Neural progenitor cell (in vitro differentiated cells): ENCODE measurements around the gene RWDD3. TPM values are rescaled to one million over a fixed set of nuclear protein-coding genes. Genes with fewer than 3 reads are reported as not detected.

Source experiments
- DNase-seq: peaks from one replicate; pipeline ENCODE4 v3.0.0-alpha.2; 2016; ENCODE audit warnings: low spot score
- H2AFZ ChIP-seq: fragments of 200-600 bp; sonication (generic); replicated peaks from 2 replicates; pipeline ENCODE4 v1.6.1; 2016; ENCODE audit warnings: antibody characterized with exemption
- H3F3A ChIP-seq: fragments of 200-600 bp; sonication (generic); 2 replicates; pipeline ENCODE4 v1.6.1; 2016; ENCODE audit warnings: antibody characterized with exemption, low read depth
- H3K27ac ChIP-seq: fragments of 200-600 bp; sonication (generic); 2 replicates; pipeline ENCODE4 v1.5.1; 2016; ENCODE audit warnings: mild to moderate bottlenecking
- H3K27me3 ChIP-seq: fragments of 200-600 bp; sonication (generic); 2 replicates; pipeline ENCODE4 v1.6.1; 2016; ENCODE audit warnings: mild to moderate bottlenecking, moderate library complexity
- H3K36me3 ChIP-seq: fragments of 200-600 bp; sonication (generic); 2 replicates; pipeline ENCODE4 v1.5.1; 2016
- H3K4me1 ChIP-seq: fragments of 200-600 bp; sonication (generic); 2 replicates; pipeline ENCODE4 v1.6.1; 2016; ENCODE audit warnings: mixed run types
- H3K4me2 ChIP-seq: fragments of 200-600 bp; sonication (generic); 2 replicates; pipeline ENCODE4 v1.6.1; 2016
- H3K4me3 ChIP-seq: fragments of 200-600 bp; sonication (generic); 2 replicates; pipeline ENCODE4 v1.5.1; 2016
- H3K79me2 ChIP-seq: fragments of 200-600 bp; sonication (generic); 2 replicates; pipeline ENCODE4 v1.6.1; 2016; ENCODE audit warnings: low read depth
- H3K9ac ChIP-seq: fragments of 200-600 bp; sonication (generic); 2 replicates; pipeline ENCODE4 v1.6.1; 2016
- H3K9me3 ChIP-seq: fragments of 200-600 bp; sonication (generic); 2 replicates; pipeline ENCODE4 v1.5.1; 2016; ENCODE audit warnings: low read depth
- H4K20me1 ChIP-seq: fragments of 200-600 bp; sonication (generic); 2 replicates; pipeline ENCODE4 v1.6.1; 2016; ENCODE audit warnings: low read depth
- H3K27ac Mint-ChIP-seq: 3 replicates; pipeline ENCODE4 v1.8.0; 2021; ENCODE audit warnings: mixed read lengths
- H3K27me3 Mint-ChIP-seq: 2 replicates; pipeline ENCODE4 v1.8.0; 2022; ENCODE audit warnings: low read depth, mild to moderate bottlenecking, inconsistent platforms, moderate library complexity, mixed read lengths; ENCODE audit not compliant: insufficient read depth
- H3K36me3 Mint-ChIP-seq: 3 replicates; pipeline ENCODE4 v1.8.0; 2021; ENCODE audit warnings: mixed read lengths
- H3K4me1 Mint-ChIP-seq: 3 replicates; pipeline ENCODE4 v1.8.0; 2021; ENCODE audit warnings: mixed read lengths
- H3K4me3 Mint-ChIP-seq: 3 replicates; pipeline ENCODE4 v1.8.0; 2021; ENCODE audit warnings: mild to moderate bottlenecking, moderate library complexity, mixed read lengths
- H3K9me3 Mint-ChIP-seq: 3 replicates; pipeline ENCODE4 v1.8.0; 2020; ENCODE audit warnings: mixed read lengths
- EZH2 ChIP-seq: fragments of 200-600 bp; sonication (generic); IDR thresholded peaks from 2 replicates; pipeline ENCODE4 v1.6.1; 2017; ENCODE audit warnings: antibody characterized with exemption, mild to moderate bottlenecking, moderate library complexity
- EZH2phosphoT487 ChIP-seq: fragments of 200-600 bp; sonication (generic); IDR thresholded peaks from 2 replicates; pipeline ENCODE4 v1.6.1; 2017; ENCODE audit warnings: antibody characterized with exemption
- total RNA-seq: library from RNA; depleted of rRNA; stranded (reverse); fragments of >200 nt; gene quantifications from 2 replicates; pipeline ENCODE4 v1.2.3, GENCODE V29; 2015; ENCODE audit warnings: low replicate concordance
- TF ChIP-seq, protein P1 (sequence below): fragments of 200-600 bp; sonication (generic); IDR thresholded peaks from 2 replicates; pipeline ENCODE4 v1.5.1; 2017; ENCODE audit warnings: antibody characterized with exemption, mild to moderate bottlenecking

Gene RWDD3
- total RNA-seq, 1 donor from 2014 or later = 32.2 TPM

DNA sequence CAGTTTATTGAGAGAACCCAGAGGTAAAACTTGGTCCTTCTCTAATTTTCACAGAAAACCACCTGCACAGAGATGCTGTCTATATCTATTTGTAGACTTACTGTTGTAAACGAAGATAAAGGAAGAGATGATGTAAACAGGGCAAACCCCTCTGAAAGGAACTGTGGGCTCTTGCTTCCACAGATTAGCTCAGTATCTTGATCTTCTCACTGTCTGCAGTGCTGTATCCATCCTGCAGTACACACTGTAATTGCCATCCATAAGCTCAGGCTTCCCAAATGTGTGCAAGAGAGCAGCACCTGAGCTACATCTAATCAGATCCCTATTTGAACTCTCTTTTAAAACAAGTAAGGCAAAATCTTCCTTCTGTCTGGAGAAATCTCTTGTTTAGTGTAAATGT, 16.6 kb upstream of the RWDD3 start:
- DNase-seq = no peak
- H3K4me1 ChIP-seq = no peaks in the 10 kb centered on the region

DNA sequence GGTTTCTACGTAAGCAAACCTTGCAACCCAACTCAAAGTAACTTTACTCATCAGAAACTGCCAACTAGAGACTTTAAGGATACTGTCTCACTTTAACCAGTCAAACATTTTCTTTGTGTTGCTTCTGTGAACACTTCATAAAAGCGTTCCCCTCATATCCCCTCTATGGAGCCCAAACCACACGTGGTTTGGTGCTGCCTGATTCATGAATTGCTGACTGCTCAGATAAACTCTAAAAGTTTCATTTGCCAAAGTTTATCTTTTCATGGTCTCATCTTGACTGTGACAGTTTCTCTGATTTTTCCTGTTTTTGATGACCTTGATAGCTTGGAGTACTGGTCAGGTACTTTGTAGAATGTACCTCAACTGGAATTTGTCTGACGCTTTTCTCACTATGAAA, 14.6 kb upstream of the RWDD3 start:
- Histone ChIP-seq H3K27ac (no peak overlapping the region), H3K9ac (no peak overlapping the region), H3K79me2 (no peaks in the 10 kb centered on the region), H3K4me2 (no peak overlapping the region), H4K20me1 (no peaks in the 10 kb centered on the region), H3F3A (no peaks in the 10 kb centered on the region), H2AFZ (no peak overlapping the region), H3K27me3 (no peaks in the 10 kb centered on the region), H3K4me3 (no peak overlapping the region), H3K9me3 (no peaks in the 10 kb centered on the region), H3K4me1 (peaks cover 9% of the 10 kb centered on the region), H3K36me3 (no peaks in the 10 kb centered on the region)
- no peaks in the 10 kb centered on the region for H3K9me3 Mint-ChIP-seq
- H3K27ac Mint-ChIP-seq = no peak overlapping the region
- H3K4me3 Mint-ChIP-seq = no peak overlapping the region
- H3K27me3 Mint-ChIP-seq = no peaks in the 10 kb centered on the region
- TF ChIP-seq EZH2 = no peak
- TF ChIP-seq, protein P1, sequence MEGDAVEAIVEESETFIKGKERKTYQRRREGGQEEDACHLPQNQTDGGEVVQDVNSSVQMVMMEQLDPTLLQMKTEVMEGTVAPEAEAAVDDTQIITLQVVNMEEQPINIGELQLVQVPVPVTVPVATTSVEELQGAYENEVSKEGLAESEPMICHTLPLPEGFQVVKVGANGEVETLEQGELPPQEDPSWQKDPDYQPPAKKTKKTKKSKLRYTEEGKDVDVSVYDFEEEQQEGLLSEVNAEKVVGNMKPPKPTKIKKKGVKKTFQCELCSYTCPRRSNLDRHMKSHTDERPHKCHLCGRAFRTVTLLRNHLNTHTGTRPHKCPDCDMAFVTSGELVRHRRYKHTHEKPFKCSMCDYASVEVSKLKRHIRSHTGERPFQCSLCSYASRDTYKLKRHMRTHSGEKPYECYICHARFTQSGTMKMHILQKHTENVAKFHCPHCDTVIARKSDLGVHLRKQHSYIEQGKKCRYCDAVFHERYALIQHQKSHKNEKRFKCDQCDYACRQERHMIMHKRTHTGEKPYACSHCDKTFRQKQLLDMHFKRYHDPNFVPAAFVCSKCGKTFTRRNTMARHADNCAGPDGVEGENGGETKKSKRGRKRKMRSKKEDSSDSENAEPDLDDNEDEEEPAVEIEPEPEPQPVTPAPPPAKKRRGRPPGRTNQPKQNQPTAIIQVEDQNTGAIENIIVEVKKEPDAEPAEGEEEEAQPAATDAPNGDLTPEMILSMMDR = no peak
- TF ChIP-seq EZH2phosphoT487 = no peak
- no peaks in the 10 kb centered on the region for H3K36me3 Mint-ChIP-seq
- no peak for DNase-seq
- peaks cover 3% of the 10 kb centered on the region for H3K4me1 Mint-ChIP-seq

More for the DNA sequence above, 16.6 kb upstream of the RWDD3 start:
- Mint-ChIP-seq H3K27me3 (no peaks in the 10 kb centered on the region), H3K4me1 (no peaks in the 10 kb centered on the region), H3K9me3 (peaks cover 4% of the 10 kb centered on the region), H3K27ac (no peak overlapping the region), H3K36me3 (no peaks in the 10 kb centered on the region), H3K4me3 (no peak overlapping the region)
- no peak overlapping the region for H3K9ac ChIP-seq
- no peaks in the 10 kb centered on the region for H3K9me3 ChIP-seq
- H3F3A ChIP-seq = no peaks in the 10 kb centered on the region
- no peak overlapping the region for H3K4me2 ChIP-seq
- H3K27me3 ChIP-seq = no peaks in the 10 kb centered on the region
- H2AFZ ChIP-seq = no peak overlapping the region
- H3K4me3 ChIP-seq = no peak overlapping the region
- no peaks in the 10 kb centered on the region for H3K36me3 ChIP-seq
- TF ChIP-seq EZH2 = no peak
- TF ChIP-seq, protein P1 = no peak
- TF ChIP-seq EZH2phosphoT487 = no peak
- H4K20me1 ChIP-seq = no peaks in the 10 kb centered on the region
- H3K27ac ChIP-seq = no peak overlapping the region
- H3K79me2 ChIP-seq = no peaks in the 10 kb centered on the region

DNA sequence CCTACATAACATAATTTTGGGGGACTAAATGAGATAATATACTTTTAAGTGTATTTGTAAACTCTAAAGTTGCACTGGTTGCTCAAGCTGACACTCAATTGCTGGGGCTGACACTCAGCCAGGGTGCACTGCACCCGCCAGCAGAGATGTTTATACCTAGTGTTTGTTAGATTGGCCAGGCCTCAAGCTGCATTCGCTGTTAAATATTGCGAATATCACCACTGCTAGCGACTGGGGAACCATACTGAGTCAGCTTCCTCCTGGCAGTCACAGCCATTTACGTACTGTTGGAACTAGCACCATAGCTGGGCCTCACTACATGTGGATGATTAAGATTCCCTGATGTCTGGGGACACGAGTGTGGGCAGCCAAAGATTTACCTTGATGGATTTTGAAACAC, 12.7 kb upstream of the RWDD3 start:
- H3K4me1 ChIP-seq = peaks cover 9% of the 10 kb centered on the region

More for the DNA sequence above, 12.7 kb upstream of the RWDD3 start:
- Mint-ChIP-seq H3K4me1 (peaks cover 3% of the 10 kb centered on the region), H3K4me3 (no peak overlapping the region), H3K36me3 (no peaks in the 10 kb centered on the region), H3K27ac (no peak overlapping the region), H3K9me3 (no peaks in the 10 kb centered on the region), H3K27me3 (no peaks in the 10 kb centered on the region)
- Histone ChIP-seq H4K20me1 (no peaks in the 10 kb centered on the region), H2AFZ (no peak overlapping the region), H3F3A (no peaks in the 10 kb centered on the region), H3K4me3 (no peak overlapping the region), H3K9ac (no peak overlapping the region), H3K9me3 (no peaks in the 10 kb centered on the region), H3K27me3 (no peaks in the 10 kb centered on the region), H3K36me3 (no peaks in the 10 kb centered on the region), H3K4me2 (no peak overlapping the region), H3K79me2 (no peaks in the 10 kb centered on the region), H3K27ac (no peak overlapping the region)
- TF ChIP-seq EZH2 (no peak), EZH2phosphoT487 (no peak)
- TF ChIP-seq, protein P1 = no peak
- no peak for DNase-seq
